GM18867 (cell line): Measurements from ENCODE around the gene DMRTA1.
"Not testable (repeated sequence)": the region's sequence is repeated elsewhere in the genome, so short reads cannot be mapped to it uniquely, and the experiment has no call there.

Source experiments
- ATAC-seq: cut with Tn5 transposase; IDR thresholded peaks from one replicate; pipeline ENCODE4 v1.9.1; 2021; ENCODE audit warnings: mild to moderate bottlenecking, moderate library complexity; ENCODE audit not compliant: unreplicated experiment

The DMRTA1 gene

GRCh38 chr9:22457448-22457847 is 10.8 kb downstream of the DMRTA1 start:
- no peak for ATAC-seq

GRCh38 chr9:22463205-22463604 is 16.6 kb downstream of the DMRTA1 start:
- no peak for ATAC-seq

DNA sequence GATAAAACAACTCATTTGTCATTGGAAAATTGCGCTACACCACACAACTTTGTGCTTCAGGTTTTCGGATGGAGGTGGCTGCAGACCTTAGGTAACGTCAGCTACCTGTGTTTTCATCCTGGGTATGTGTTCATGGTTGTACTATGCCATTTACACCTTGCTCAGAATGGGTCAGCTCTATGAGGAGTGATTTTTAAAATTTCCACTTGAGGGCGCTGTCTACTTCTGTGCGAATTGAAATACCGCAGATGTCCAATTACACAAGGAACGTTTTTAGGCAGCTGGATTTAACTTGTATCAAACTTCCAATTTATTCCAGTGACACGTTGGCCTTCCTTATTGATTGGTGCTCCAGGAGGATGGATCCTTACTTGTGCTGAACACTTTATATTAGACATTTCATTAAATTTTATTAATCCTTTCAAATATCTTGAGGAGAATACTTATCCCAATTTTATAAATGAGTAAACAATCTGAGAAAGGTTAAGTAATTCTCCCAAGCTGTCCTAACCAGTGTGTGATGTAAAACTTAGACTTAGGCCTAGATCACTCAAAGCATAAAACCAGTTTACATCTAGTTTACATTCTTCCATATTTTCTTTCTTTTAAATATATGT is 23.4 kb downstream of the DMRTA1 start:
- ATAC-seq = peak; percentile 69

GRCh38 chr9:22481566-22481965 is 34.9 kb downstream of the DMRTA1 start:
- ATAC-seq = no peak

DNA sequence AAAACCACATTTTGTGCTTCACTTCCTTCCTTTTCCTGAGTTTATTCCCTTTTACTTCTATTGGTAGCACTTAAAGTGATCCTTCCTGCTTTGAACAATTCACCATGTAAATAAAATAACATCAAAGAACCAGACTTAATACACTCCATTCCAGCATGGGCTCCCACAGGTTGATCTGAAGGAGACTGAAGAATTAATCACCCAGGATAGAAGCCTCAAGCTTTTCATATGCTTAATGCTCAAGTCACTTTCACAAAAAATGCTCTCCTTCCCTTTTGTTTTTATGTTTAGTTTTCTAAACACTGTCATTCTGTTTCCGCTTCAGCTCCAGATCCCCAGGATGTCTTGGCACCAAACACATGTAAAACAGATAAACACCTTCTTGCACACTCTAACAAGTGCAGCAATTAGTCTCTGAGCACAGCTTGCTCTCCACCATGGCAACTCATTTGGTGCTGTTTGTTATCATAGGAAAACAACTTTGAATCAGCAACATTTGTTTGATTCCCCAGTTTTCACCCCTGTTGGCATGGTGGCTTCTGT is 37.0 kb downstream of the DMRTA1 start:
- no peak for ATAC-seq

- not testable (repeated sequence) for ATAC-seq
These were observed 49.6 kb downstream of the DMRTA1 start for GRCh38 chr9:22496197-22496596.
